Measurements from ENCODE around the gene FRMD7. TPM values are rescaled to one million over a fixed set of nuclear protein-coding genes. Genes with fewer than 3 reads are reported as not detected.
"Not testable (repeated sequence)": the region's sequence is repeated elsewhere in the genome, so short reads cannot be mapped to it uniquely, and the experiment has no call there.

The FRMD7 gene
- total and polyA plus RNA-seq, 12 donors = 0.06 TPM; not detected in 11

- 57 to 88% (median 70%) methylated on average over 3 of the region's 3 CpGs for WGBS, 4 donors
- intact Hi-C loops (cut with DNase I) = loop anchor here in 1 of 2 donors (10.0 kb wide), 1 partner anchor 219 kb away; no protein-coding TSS in a partner anchor
- H3K27ac ChIP-seq = no peak overlapping the region
- no peak for DNase-seq
- no peaks in the 10 kb centered on the region for H3K4me1 ChIP-seq (replicated peaks in 1 of 2)
- TF ChIP-seq, protein P1, sequence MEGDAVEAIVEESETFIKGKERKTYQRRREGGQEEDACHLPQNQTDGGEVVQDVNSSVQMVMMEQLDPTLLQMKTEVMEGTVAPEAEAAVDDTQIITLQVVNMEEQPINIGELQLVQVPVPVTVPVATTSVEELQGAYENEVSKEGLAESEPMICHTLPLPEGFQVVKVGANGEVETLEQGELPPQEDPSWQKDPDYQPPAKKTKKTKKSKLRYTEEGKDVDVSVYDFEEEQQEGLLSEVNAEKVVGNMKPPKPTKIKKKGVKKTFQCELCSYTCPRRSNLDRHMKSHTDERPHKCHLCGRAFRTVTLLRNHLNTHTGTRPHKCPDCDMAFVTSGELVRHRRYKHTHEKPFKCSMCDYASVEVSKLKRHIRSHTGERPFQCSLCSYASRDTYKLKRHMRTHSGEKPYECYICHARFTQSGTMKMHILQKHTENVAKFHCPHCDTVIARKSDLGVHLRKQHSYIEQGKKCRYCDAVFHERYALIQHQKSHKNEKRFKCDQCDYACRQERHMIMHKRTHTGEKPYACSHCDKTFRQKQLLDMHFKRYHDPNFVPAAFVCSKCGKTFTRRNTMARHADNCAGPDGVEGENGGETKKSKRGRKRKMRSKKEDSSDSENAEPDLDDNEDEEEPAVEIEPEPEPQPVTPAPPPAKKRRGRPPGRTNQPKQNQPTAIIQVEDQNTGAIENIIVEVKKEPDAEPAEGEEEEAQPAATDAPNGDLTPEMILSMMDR (IDR thresholded peaks at IDR 0.05) = no peak
- TF ChIP-seq POLR2A (IDR thresholded peaks at IDR 0.05) = no peak
- H3K27me3 ChIP-seq = peaks cover 7% of the 10 kb centered on the region
- H3K9me3 ChIP-seq (replicated peaks in 1 of 3) = no peaks in the 10 kb centered on the region
- no peaks in the 10 kb centered on the region for H3K36me3 ChIP-seq (replicated peaks in 1 of 2)
- no peak overlapping the region for H3K4me3 ChIP-seq
These were observed 64.5 kb downstream of the FRMD7 start for GRCh38 chrX:132063334-132063733.

DNA sequence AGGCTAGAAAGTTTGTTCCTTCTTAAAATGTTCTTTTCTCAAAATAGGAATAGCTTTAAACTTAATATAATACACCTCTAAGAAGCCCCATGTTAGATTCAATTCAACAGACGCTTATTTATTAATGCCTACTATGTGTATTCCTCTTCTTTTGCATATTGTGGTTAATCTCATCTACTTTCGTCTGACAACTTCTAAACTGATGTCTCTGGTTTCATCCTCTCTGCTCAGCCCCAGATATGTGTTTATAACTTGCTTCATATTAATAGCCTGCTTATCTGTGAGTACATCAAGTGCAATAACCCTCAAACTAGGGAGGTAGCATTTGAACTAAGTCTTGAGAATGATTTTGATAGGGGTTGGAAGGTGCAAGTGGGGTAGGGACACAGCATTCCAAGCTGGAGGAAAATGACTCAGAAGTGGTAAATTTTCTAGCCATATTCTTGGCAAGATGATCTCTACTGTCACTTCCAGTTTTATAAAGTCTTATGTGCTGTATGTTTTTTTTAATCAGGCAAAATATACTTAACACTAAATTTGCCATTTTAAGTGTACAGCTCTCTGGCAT, 67.8 kb downstream of the FRMD7 start:
- WGBS, 4 donors = 61 to 92% (median 80%) methylated on average over 2 of the region's 2 CpGs
- H3K4me1 ChIP-seq (replicated peaks in 1 of 2) = no peaks in the 10 kb centered on the region

DNA sequence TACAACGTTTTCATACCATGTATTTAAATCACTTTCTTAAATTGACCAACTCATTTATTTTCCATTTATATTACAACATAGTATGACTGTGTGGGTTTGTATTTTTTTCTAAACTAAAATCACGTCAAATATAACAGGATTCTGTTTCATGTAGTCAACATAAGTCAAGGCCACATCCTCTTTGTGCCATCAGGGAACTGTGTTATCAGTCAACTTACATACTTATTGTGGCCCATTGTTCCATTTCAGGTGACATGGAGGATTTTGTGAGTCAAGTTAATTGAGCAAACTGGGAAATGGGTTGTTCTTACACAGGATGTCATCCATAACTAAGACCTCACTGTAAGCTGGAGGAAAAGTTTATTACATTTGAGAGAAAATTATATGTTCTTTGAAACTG, 68.8 kb downstream of the FRMD7 start:
- TF ChIP-seq, protein P1 (IDR thresholded peaks at IDR 0.05) = no peak
- DNase-seq = no peak
- intact Hi-C loops (cut with DNase I) = no loop called here
- H3K4me1 ChIP-seq (replicated peaks in 1 of 2) = no peaks in the 10 kb centered on the region
- 43 to 79% (median 59%) methylated on average over 2 of the region's 2 CpGs for WGBS, 4 donors
- no peak overlapping the region for H3K27ac ChIP-seq
- H3K9me3 ChIP-seq (replicated peaks in 1 of 3) = no peaks in the 10 kb centered on the region
- H3K36me3 ChIP-seq (replicated peaks in 1 of 2) = no peaks in the 10 kb centered on the region
- peaks cover 14% of the 10 kb centered on the region for H3K27me3 ChIP-seq
- no peak overlapping the region for H3K4me3 ChIP-seq

More for the DNA sequence above, 67.8 kb downstream of the FRMD7 start:
- DNase-seq = no peak
- no peaks in the 10 kb centered on the region for H3K9me3 ChIP-seq (replicated peaks in 1 of 3)
- no peak overlapping the region for H3K4me3 ChIP-seq
- intact Hi-C loops (cut with DNase I) = loop anchor here in 1 of 2 donors (10.0 kb wide), 1 partner anchor 215 kb away; no protein-coding TSS in a partner anchor
- H3K27ac ChIP-seq = no peak overlapping the region
- H3K27me3 ChIP-seq = peaks cover 15% of the 10 kb centered on the region
- TF ChIP-seq, protein P1 (IDR thresholded peaks at IDR 0.05) = no peak
- no peak for TF ChIP-seq POLR2A (IDR thresholded peaks at IDR 0.05)
- H3K36me3 ChIP-seq (replicated peaks in 1 of 2) = no peaks in the 10 kb centered on the region

DNA sequence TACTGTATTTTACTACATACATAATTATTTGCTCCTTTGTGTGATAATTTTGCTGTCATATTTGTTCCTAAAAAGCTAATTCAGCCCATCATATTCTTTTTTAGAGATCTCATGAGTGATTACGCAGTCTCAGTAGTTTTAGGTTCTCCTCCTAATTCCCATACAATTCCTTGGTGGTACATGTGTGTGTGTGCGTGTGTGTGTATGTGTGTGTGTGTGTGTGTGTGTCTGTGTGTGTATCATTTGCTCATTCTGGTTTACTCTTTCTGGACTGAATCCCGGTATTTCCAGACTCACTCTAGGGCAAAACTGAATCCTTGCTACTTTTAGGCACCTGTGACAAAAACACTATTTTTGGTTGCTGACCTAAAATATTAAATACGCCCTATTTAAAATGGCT, 69.8 kb downstream of the FRMD7 start:
- no peak for TF ChIP-seq POLR2A (IDR thresholded peaks at IDR 0.05)
- TF ChIP-seq, protein P1 (IDR thresholded peaks at IDR 0.05) = no peak
- Histone ChIP-seq H3K36me3 (replicated peaks in 1 of 2) (no peaks in the 10 kb centered on the region), H3K9me3 (replicated peaks in 1 of 3) (no peaks in the 10 kb centered on the region), H3K27ac (no peak overlapping the region), H3K4me1 (replicated peaks in 1 of 2) (no peaks in the 10 kb centered on the region), H3K27me3 (peaks cover 13% of the 10 kb centered on the region), H3K4me3 (no peak overlapping the region)
- intact Hi-C loops (cut with DNase I) = no loop called here
- no peak for DNase-seq
- 81 to 98% (median 90%) methylated on average over 4 of the region's 4 CpGs for WGBS, 4 donors

GRCh38 chrX:132051778-132052177, 76.0 kb downstream of the FRMD7 start:
- H3K27ac ChIP-seq; H3K36me3 ChIP-seq (replicated peaks in 1 of 2); H3K4me1 ChIP-seq (replicated peaks in 1 of 2); H3K27me3 ChIP-seq; intact Hi-C loops (cut with DNase I); DNase-seq; H3K9me3 ChIP-seq (replicated peaks in 1 of 3); H3K4me3 ChIP-seq: not testable (repeated sequence)

Data from adrenal gland (tissue), 12 donors.